Neural crest cell (in vitro differentiated cells): ENCODE measurements around the gene SEC14L5. TPM values are rescaled to one million over a fixed set of nuclear protein-coding genes. Genes with fewer than 3 reads are reported as not detected.
"Not testable (repeated sequence)": the region's sequence is repeated elsewhere in the genome, so short reads cannot be mapped to it uniquely, and the experiment has no call there.

Experiments
- DNase-seq: peaks from one replicate; pipeline ENCODE4 v3.0.0; 2021; ENCODE audit warnings: low read depth, mixed read lengths, low spot score
- H3K27ac Mint-ChIP-seq: one replicate; pipeline ENCODE4 v1.8.0; 2021; ENCODE audit warnings: mild to moderate bottlenecking, mixed read lengths; ENCODE audit not compliant: unreplicated experiment
- H3K27me3 Mint-ChIP-seq: 2 replicates; pipeline ENCODE4 v1.8.0; 2021; ENCODE audit warnings: low read depth, mild to moderate bottlenecking, mixed read lengths
- H3K36me3 Mint-ChIP-seq: 2 replicates; pipeline ENCODE4 v1.8.0; 2021; ENCODE audit warnings: low read depth, mild to moderate bottlenecking, mixed read lengths
- H3K4me1 Mint-ChIP-seq: 2 replicates; pipeline ENCODE4 v1.8.0; 2021; ENCODE audit warnings: mixed read lengths
- H3K4me3 Mint-ChIP-seq: one replicate; pipeline ENCODE4 v1.8.0; 2021; ENCODE audit warnings: mild to moderate bottlenecking, mixed read lengths
- H3K9me3 Mint-ChIP-seq: 2 replicates; pipeline ENCODE4 v1.8.0; 2021; ENCODE audit warnings: mixed read lengths
- CTCF ChIP-seq: fragments of 200-600 bp; sonication (generic); conservative IDR thresholded peaks from 2 replicates; pipeline ENCODE4 v1.5.0; 2021; ENCODE audit warnings: antibody characterized with exemption, mild to moderate bottlenecking
- total RNA-seq: library from RNA; stranded (reverse); gene quantifications from 2 replicates; pipeline ENCODE4 v1.2.1, GENCODE V29; 2021

Gene SEC14L5
- total RNA-seq, 1 donor from 2014 or later = 0.68 TPM

GRCh38 chr16:5036228-5037156 lies 78.4 kb downstream of the SEC14L5 start:
- no peak for TF ChIP-seq CTCF
- H3K9me3 Mint-ChIP-seq = no peaks in the 10 kb centered on the region
- no peak for DNase-seq

DNA sequence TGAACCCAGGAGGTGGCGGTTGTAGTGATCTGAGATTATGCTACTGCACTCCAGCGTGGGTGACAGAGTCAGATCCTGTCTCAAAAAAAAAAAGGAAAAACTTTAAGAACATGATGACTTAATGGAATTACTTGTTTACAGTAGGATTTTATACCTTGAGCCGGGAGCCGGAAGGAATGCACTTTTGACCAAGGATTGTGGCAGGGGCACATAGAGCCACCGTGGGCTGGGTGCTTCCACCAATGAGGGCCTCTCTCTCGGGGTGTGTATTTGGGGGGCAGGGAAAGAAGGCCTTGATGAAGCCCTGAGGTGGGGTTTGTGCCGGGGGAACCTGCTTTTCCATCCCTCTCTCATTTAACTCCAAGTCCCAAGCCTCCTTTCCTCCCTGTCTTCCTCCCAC lies 82.3 kb downstream of the SEC14L5 start:
- H3K9me3 Mint-ChIP-seq = no peaks in the 10 kb centered on the region
- H3K27me3 Mint-ChIP-seq = peaks cover 37% of the 10 kb centered on the region
- no peak overlapping the region for H3K4me3 Mint-ChIP-seq
- H3K36me3 Mint-ChIP-seq = no peaks in the 10 kb centered on the region
- no peak for DNase-seq
- no peak for TF ChIP-seq CTCF
- peaks cover 6% of the 10 kb centered on the region for H3K4me1 Mint-ChIP-seq
- no peak overlapping the region for H3K27ac Mint-ChIP-seq

More at GRCh38 chr16:5036228-5037156, 78.4 kb downstream of the SEC14L5 start:
- no peak overlapping the region for H3K27ac Mint-ChIP-seq
- peaks cover 30% of the 10 kb centered on the region for H3K27me3 Mint-ChIP-seq
- H3K4me1 Mint-ChIP-seq = peaks cover 28% of the 10 kb centered on the region
- H3K4me3 Mint-ChIP-seq = peak overlapping the region; percentile 36
- H3K36me3 Mint-ChIP-seq = no peaks in the 10 kb centered on the region

GRCh38 chr16:5041600-5042133 lies 83.5 kb downstream of the SEC14L5 start:
- Mint-ChIP-seq H3K36me3 (no peaks in the 10 kb centered on the region), H3K4me1 (no peaks in the 10 kb centered on the region), H3K27ac (no peak overlapping the region), H3K4me3 (no peak overlapping the region), H3K27me3 (peaks cover 39% of the 10 kb centered on the region), H3K9me3 (no peaks in the 10 kb centered on the region)
- TF ChIP-seq CTCF = no peak
- DNase-seq = no peak

DNA sequence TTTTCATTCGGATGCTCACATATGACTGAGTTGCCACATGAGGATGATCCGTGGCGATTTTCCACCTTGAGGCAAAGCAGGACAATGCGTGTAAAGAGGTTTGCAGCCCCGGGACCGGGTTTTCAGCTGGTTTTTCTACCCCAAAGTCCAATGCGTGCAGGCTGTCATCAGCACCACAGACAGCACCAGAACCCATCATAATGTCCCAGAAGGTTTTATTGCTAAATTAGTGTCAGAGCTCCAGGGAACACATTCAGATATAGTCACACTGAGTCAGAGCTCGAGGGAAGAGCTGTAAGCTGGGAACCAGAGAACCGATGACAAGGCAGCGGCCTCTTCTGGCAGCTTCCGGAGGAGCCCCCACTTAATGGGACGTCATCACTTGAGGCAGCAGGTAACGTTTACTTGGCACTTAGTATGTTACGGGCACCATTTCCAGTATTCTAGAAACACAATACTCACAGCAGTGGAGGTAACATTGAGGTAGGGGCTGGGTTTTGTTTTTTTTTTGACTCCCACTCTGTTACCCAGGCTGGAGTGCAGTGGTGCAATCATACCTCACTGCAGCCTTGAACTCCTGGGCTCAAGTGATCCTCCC lies 84.5 kb downstream of the SEC14L5 start:
- TF ChIP-seq CTCF = no peak
- peaks cover 47% of the 10 kb centered on the region for H3K27me3 Mint-ChIP-seq
- no peaks in the 10 kb centered on the region for H3K4me1 Mint-ChIP-seq
- DNase-seq = no peak
- H3K4me3 Mint-ChIP-seq = no peak overlapping the region
- H3K9me3 Mint-ChIP-seq = no peaks in the 10 kb centered on the region
- no peaks in the 10 kb centered on the region for H3K36me3 Mint-ChIP-seq
- no peak overlapping the region for H3K27ac Mint-ChIP-seq

- Mint-ChIP-seq H3K4me1 (no peaks in the 10 kb centered on the region), H3K27ac (no peak overlapping the region), H3K36me3 (no peaks in the 10 kb centered on the region), H3K27me3 (peaks cover 53% of the 10 kb centered on the region), H3K4me3 (no peak overlapping the region), H3K9me3 (no peaks in the 10 kb centered on the region)
- TF ChIP-seq CTCF = no peak
- DNase-seq = no peak
Measured at GRCh38 chr16:5044011-5044540, 85.9 kb downstream of the SEC14L5 start.

DNA sequence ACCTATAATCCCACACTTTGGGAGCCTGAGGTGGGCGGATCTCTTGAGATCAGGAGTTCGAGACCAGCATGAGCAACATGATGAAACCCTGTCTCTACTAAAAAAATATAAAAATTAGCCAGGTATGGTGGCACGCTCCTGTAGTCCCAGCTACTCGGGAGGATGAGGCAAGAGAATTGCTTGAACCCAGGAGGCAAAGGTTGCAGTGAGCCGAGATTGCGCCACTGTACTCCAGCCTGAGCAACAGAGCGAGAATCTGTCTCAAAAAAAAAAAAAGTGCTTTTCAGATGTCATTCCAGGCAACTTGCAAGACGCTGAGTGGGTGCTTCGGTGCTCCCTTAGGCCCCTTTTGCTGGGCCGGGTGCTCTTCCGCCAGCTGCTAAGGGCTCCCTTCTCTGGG lies 86.5 kb downstream of the SEC14L5 start:
- not testable (repeated sequence) for H3K9me3 Mint-ChIP-seq, DNase-seq, H3K36me3 Mint-ChIP-seq, H3K4me1 Mint-ChIP-seq, H3K27ac Mint-ChIP-seq, H3K4me3 Mint-ChIP-seq
- peaks cover 57% of the 10 kb centered on the region for H3K27me3 Mint-ChIP-seq
